HTR-8/SVneo (cell line): ENCODE results near the gene MEF2B.
"Not testable (repeated sequence)": the region's sequence is repeated elsewhere in the genome, so short reads cannot be mapped to it uniquely, and the experiment has no call there.

ENCODE experiments used
- DNase-seq: peaks from one replicate; pipeline ENCODE4 v3.0.0; 2011; ENCODE audit warnings: low spot score, mixed read lengths; ENCODE audit not compliant: insufficient read length
- FAIRE-seq: peaks from 2 replicates; lab custom pipeline; 2011; peaks lifted over from hg19 to GRCh38; lab: Jason Lieb, UNC

MEF2B gene

GRCh38 chr19:19201697-19202630 lies 31.9 kb upstream of the MEF2B start:
- peak; percentile 31 for FAIRE-seq

GRCh38 chr19:19193926-19194325 lies 23.9 kb upstream of the MEF2B start:
- DNase-seq = no peak
- no peak for FAIRE-seq

More at GRCh38 chr19:19201697-19202630, 31.9 kb upstream of the MEF2B start:
- no peak for DNase-seq

- no peak for DNase-seq
- no peak for FAIRE-seq
These were observed 22.9 kb upstream of the MEF2B start for GRCh38 chr19:19192910-19193423.

- DNase-seq = peak; percentile 99
- FAIRE-seq = peak; percentile 87
These were observed 22.2 kb upstream of the MEF2B start, which contains the start of the genes BORCS8 and RFXANK for GRCh38 chr19:19192078-19192882. BORCS8 (minus strand) TSS chr19:19192152; CDS start chr19:19192117, 35 bp downstream. RFXANK (plus strand) TSS chr19:19192258; CDS start chr19:19193947, 1,689 bp downstream.

- no peak for FAIRE-seq
These were observed 21.7 kb upstream of the MEF2B start for GRCh38 chr19:19191768-19192077.

GRCh38 chr19:19186742-19187141 lies 16.7 kb upstream of the MEF2B start:
- peak; percentile 46 for FAIRE-seq
- DNase-seq = no peak

More at GRCh38 chr19:19191768-19192077, 21.7 kb upstream of the MEF2B start:
- no peak for DNase-seq

GRCh38 chr19:19185853-19186740 lies 16.0 kb upstream of the MEF2B start:
- DNase-seq (no peak), FAIRE-seq (peak; percentile 20)

GRCh38 chr19:19181488-19181998 lies 11.5 kb upstream of the MEF2B start:
- FAIRE-seq = no peak
- no peak for DNase-seq

GRCh38 chr19:19179548-19180441 lies 9.7 kb upstream of the MEF2B start:
- no peak for FAIRE-seq
- no peak for DNase-seq

GRCh38 chr19:19176950-19177349 lies 6.9 kb upstream of the MEF2B start:
- no peak for FAIRE-seq

GRCh38 chr19:19173243-19173642 lies 3.2 kb upstream of the MEF2B start:
- not testable (repeated sequence) for FAIRE-seq

More at GRCh38 chr19:19176950-19177349, 6.9 kb upstream of the MEF2B start:
- DNase-seq = no peak

GRCh38 chr19:19171821-19172532 lies 1.9 kb upstream of the MEF2B start:
- DNase-seq (peak; percentile 50), FAIRE-seq (no peak)

More at GRCh38 chr19:19173243-19173642, 3.2 kb upstream of the MEF2B start:
- not testable (repeated sequence) for DNase-seq

GRCh38 chr19:19170873-19171672 lies 1.0 kb upstream of the MEF2B start:
- FAIRE-seq = no peak
- no peak for DNase-seq

- DNase-seq (no peak), FAIRE-seq (peak; percentile 84)
These were observed 619 bp downstream of the MEF2B start for GRCh38 chr19:19169236-19170052.

GRCh38 chr19:19167612-19168011 lies 2.5 kb downstream of the MEF2B start:
- FAIRE-seq (no peak), DNase-seq (no peak)

- FAIRE-seq = no peak
- no peak for DNase-seq
These were observed 4.7 kb downstream of the MEF2B start for GRCh38 chr19:19165396-19165795.
